Cortex of kidney (tissue), 1 donor: ENCODE results near the gene SLC12A7.
"Not testable (repeated sequence)": the region's sequence is repeated elsewhere in the genome, so short reads cannot be mapped to it uniquely, and the experiment has no call there.

ENCODE experiments used
- DNase-seq: peaks from one replicate; lab custom pipeline; 2025; lab: John Stamatoyannopoulos, UW

The SLC12A7 gene

GRCh38 chr5:1062761-1063568 lies 48.9 kb downstream of the SLC12A7 start:
- no peak for DNase-seq

DNA sequence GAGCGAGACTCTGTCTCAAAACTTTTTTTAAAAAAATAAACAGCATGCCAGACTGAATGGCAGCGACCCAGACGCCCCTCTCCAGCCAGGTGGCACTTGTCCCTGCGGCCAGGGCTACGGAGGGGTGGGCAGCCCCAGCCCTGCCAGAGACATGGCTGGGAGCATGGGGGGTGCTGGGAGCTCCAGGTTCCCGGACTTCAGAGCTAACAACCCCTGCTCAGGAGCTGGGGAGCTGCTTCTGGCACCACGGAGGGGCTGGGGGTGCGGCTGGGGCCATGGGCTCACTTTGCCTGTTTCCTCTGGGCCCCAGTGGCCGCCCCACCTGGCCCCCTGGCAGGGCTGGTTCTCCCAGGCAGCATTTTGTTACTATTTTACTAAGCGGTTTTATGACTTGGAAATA lies 49.9 kb downstream of the SLC12A7 start:
- DNase-seq: no peak

- not testable (repeated sequence) for DNase-seq
Observed at GRCh38 chr5:1061292-1061691, 50.6 kb downstream of the SLC12A7 start.

DNA sequence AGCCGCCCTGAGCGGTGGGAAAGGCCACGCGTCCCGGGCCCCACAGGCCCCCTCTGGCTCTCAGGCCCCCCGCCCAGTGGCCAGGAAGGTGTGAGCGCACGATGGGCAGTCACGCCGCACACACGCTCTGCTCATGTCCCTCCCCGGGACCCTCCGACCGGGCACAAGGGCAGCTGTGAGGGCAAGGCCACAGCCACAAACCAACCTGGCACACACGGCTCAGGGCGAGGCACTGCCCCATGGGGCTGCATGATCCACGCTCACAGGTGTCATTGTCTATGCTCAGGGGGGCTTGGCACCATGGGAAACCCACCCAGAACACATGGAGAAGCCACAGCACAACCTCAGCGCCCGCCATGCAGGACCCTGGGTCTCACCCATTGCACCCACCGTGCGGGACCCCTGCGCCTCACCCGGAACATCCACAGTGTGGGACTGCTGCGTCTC lies 51.3 kb downstream of the SLC12A7 start:
- no peak for DNase-seq

- no peak for DNase-seq
Observed at GRCh38 chr5:1059884-1060263, 52.0 kb downstream of the SLC12A7 start.

GRCh38 chr5:1058988-1059883 lies 52.6 kb downstream of the SLC12A7 start:
- no peak for DNase-seq

- DNase-seq: no peak
Observed at GRCh38 chr5:1058083-1058945, 53.5 kb downstream of the SLC12A7 start.

DNA sequence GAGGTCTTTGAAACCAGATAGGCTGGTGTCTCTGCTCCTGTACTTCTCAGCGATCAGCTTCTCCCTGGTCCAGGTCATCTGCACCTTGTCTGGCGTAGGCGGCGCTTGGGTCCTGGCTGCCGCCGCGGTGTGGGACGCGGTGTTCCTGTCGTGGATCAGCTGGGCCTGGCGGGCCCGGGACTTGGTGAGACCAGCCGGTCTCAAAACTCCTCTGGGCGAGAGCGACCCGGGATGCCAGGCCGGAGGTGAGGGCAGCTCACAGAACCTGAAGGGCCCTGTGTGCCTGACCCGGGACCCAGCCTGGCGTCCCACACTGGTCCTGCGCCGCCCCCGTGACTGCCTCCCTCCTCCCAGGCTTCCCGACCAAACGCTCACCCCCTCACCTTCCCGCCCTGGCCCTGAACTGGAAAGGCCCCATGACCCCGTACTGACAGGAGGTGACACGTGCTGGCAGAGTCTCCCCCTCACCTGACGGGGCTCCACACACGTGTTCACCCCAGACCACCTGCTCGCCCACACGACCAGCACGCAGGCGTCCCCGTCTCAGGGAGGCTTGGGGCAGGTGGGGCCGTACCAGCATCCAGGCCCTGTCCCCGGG lies 54.3 kb downstream of the SLC12A7 start:
- DNase-seq: no peak

- no peak for DNase-seq
Observed at GRCh38 chr5:1056611-1057484, 55.0 kb downstream of the SLC12A7 start.

GRCh38 chr5:1055896-1056610 lies 55.8 kb downstream of the SLC12A7 start:
- DNase-seq: no peak

- no peak for DNase-seq
Observed at GRCh38 chr5:1054799-1055775, 56.8 kb downstream of the SLC12A7 start.

DNA sequence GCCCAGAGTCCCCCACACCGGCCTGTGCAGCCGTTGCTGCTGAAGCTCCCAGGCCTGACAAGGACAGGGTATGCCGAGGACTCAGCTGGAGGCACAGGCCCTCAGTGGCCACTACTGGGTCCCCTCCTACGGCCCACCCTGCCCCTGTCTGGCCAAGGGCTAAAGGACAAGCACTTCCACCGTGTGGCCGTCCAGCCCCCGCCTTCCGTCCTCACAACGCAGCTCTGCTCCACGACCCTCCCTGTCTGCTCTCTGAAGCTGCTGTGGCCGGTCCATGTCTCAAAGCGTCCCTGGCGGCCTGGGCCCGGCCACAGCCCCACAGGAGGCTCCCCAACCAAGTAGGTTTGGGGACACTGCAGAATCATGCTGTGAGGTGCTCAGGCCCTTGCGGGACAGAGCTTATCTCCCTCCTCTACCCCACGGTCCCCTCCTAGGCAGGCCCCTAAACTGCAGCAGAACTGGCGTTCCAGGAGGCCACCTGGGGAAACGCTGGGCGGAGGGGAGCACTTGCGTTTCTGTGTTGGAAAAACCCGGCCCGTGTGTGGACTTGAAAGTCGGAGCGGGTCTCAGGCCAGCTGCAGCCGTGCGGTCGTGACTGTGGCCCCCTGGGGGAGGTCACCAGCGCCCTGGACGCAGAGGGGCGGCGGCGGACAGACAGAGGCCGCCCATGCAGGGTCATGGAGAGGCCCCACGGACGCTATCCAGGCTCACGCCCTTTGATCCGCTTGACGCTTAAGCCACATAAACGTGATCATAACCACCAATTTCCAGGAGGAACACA lies 57.7 kb downstream of the SLC12A7 start:
- no peak for DNase-seq

- no peak for DNase-seq
Observed at GRCh38 chr5:1053391-1054017, 58.4 kb downstream of the SLC12A7 start.

GRCh38 chr5:1052641-1053390 lies 59.0 kb downstream of the SLC12A7 start:
- DNase-seq: no peak

- no peak for DNase-seq
Observed at GRCh38 chr5:1052076-1052475, 59.8 kb downstream of the SLC12A7 start.

DNA sequence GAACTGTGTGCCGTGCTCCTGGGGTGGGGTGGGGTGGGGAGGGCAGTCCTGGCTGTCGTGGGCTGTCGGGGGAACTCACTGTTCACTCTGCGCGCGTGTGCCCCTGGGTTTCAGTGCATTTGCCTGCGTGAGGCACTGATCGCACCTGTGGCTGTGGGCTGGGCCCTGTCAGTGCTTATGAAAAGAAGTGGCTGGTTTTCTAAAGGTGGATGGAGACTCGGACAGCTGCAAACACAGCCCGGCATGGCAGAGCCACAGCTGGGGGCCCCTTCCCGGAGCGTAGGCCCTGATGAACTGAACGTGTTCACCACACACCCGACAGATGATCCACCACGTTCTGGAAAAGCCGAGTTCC lies 60.5 kb downstream of the SLC12A7 start:
- DNase-seq: no peak
